ENCODE results near the gene OPRL1.

GRCh38 chr20:64114356-64114971 lies 34.6 kb downstream of the OPRL1 start:
- TF ChIP-seq POLR2AphosphoS5 (IDR thresholded peaks at IDR 0.05) (no peak), CTCF (IDR thresholded peaks at IDR 0.05) (no peak)
